Duodenal mucosa (tissue), 2 donors: ENCODE measurements around the gene ZEB2.

ENCODE experiments used
- H3K27ac ChIP-seq: one replicate; pipeline ENCODE4 v1.7.0; 2013; ENCODE audit warnings: low read depth, low read length
- H3K27me3 ChIP-seq, 2 donors: one replicate each; pipeline ENCODE4 v1.7.0; 2013; ENCODE audit warnings: low read length in 2 of 2, control low read depth in 1 of 2; ENCODE audit not compliant: insufficient read depth in 2 of 2, control insufficient read depth in 1 of 2
- H3K36me3 ChIP-seq, 2 donors: one replicate each; pipeline ENCODE4 v1.7.0; 2013; ENCODE audit warnings: low read length in 2 of 2, control low read depth in 1 of 2; ENCODE audit not compliant: insufficient read depth in 2 of 2, control insufficient read depth in 1 of 2
- H3K4me1 ChIP-seq, 2 donors: one replicate each; pipeline ENCODE4 v1.7.0; 2013; ENCODE audit warnings: low read length in 2 of 2, control low read depth in 1 of 2; ENCODE audit not compliant: insufficient read depth in 2 of 2, control insufficient read depth in 1 of 2
- H3K4me3 ChIP-seq, 2 donors: one replicate each; pipeline ENCODE4 v1.7.0; 2013; ENCODE audit warnings: low read length in 2 of 2, low read depth in 1 of 2
- H3K9ac ChIP-seq, 2 donors: one replicate each; pipeline ENCODE4 v1.7.0; 2013; ENCODE audit warnings: low read length in 2 of 2, low read depth in 1 of 2
- H3K9me3 ChIP-seq, 2 donors: one replicate each; pipeline ENCODE4 v1.7.0; 2013; ENCODE audit warnings: low read length in 2 of 2, control low read depth in 1 of 2; ENCODE audit not compliant: control insufficient read depth in 1 of 2

ZEB2 gene

DNA sequence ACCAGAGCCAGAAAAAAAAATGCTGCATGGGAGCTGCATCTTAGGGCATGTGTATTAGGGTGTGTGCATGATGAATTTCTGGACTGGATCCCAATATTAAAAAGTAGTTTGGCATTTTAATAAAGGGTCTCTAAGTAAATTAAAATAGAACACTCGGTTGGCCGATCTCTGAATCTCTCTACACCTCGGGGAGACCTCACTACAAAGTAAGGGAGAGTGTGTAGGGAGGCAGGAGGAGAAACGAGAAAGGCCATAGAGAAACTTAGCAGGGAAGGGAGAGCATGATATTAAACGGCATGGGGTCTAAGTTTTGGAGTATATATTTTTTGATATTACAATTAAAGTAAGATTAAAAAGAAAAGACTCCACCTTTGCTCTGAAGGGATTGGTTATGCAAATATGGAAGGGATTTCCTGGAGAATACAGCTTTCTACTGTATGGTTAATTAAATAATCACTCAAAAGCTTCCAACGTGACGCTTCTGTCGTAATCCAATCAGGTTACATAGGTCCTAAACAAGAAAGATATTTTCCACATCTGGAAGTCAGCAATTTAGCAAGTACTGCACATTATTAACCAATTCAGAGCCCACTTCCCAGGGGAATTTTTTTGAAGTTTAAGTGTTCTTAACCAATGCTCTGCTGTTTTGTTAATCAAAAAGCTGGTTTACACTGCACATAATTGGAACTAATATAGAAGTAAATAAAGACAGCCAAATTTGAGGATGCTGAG, 1.0 kb upstream of the ZEB2 start:
- Histone ChIP-seq H3K9ac (no peak overlapping the region), H3K27me3 (peaks cover 30 to 51% of the 10 kb centered on the region in 2 donors)

DNA sequence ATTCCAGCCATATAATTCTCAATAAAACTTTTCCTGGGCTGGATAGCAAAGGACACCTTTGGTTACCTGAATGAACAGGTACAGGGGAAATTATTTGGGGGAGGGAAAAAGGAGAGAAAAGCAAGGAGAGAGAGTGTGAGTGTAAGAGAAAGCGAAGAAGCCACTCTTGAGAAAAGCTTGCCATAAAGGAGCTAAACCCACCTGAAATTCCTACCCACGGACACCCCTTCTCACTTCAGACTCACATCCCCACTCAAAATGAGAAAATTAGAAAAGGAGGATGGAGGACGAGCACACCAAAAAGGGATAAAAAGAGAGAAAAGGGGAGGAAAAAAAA, 354 bp downstream of the ZEB2 start:
- H3K9ac ChIP-seq = peak overlapping the region; percentile 55 to 73
- H3K4me1 ChIP-seq = peaks cover 0 to 2% of the 10 kb centered on the region in 2 donors
- H3K27me3 ChIP-seq = peaks cover 42 to 52% of the 10 kb centered on the region in 2 donors
- H3K27ac ChIP-seq = peak overlapping the region; percentile 91
- H3K9me3 ChIP-seq = no peaks in the 10 kb centered on the region
- no peaks in the 10 kb centered on the region for H3K36me3 ChIP-seq
- H3K4me3 ChIP-seq = peak overlapping the region; percentile 67 to 71

More for the DNA sequence above, 1.0 kb upstream of the ZEB2 start:
- H3K4me1 ChIP-seq = peaks cover 0 to 2% of the 10 kb centered on the region in 2 donors
- peak overlapping the region; percentile 38 for H3K27ac ChIP-seq
- peak overlapping the region in 1 of 2 donors; percentile 30 for H3K4me3 ChIP-seq
- no peaks in the 10 kb centered on the region for H3K9me3 ChIP-seq
- H3K36me3 ChIP-seq = no peaks in the 10 kb centered on the region

DNA sequence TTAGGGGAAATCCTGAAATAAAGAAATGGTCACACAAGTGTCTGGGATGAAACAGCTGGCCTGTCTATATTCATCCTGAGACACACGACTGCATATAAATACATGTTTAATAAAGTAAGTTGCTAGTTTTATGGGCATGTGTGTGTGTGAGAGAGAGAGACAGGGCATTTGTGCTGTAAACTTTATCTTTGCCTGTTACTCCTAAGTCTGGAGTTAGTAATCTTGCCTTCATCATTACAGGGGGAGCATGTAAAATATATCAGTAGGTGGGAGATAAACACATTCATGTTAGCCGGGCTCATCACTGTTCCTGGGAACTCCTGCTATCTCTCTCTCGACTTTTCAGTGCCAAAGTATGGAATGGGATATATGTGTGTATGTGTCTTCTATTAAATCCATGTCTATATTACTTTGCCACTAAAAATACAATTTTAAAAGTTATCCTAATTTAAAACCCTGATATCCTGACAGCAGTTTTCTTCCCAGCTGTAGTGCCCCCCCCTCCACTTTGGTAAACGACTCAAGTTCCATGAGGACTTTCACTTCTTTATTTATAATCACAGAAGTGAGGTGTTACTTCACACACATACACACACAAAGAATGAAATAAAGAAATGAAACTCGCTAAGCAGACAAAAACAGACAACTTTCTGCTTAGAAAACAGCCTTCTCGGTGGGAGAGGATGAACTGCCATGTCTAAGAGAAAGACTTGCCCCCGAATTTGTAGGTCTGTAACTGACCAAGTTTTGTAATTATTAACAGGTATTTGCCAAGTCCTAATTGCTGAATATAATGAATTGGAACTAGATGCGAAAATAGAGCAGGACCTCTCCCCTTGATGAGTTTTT, 947 bp downstream of the ZEB2 start:
- Histone ChIP-seq H3K36me3 (no peaks in the 10 kb centered on the region), H3K9me3 (no peaks in the 10 kb centered on the region), H3K4me1 (peaks cover 0 to 2% of the 10 kb centered on the region in 2 donors), H3K4me3 (peak overlapping the region; percentile 67 to 80), H3K27ac (peak overlapping the region; percentile 91), H3K9ac (peak overlapping the region; percentile 55 to 73), H3K27me3 (peaks cover 47 to 56% of the 10 kb centered on the region in 2 donors)

DNA sequence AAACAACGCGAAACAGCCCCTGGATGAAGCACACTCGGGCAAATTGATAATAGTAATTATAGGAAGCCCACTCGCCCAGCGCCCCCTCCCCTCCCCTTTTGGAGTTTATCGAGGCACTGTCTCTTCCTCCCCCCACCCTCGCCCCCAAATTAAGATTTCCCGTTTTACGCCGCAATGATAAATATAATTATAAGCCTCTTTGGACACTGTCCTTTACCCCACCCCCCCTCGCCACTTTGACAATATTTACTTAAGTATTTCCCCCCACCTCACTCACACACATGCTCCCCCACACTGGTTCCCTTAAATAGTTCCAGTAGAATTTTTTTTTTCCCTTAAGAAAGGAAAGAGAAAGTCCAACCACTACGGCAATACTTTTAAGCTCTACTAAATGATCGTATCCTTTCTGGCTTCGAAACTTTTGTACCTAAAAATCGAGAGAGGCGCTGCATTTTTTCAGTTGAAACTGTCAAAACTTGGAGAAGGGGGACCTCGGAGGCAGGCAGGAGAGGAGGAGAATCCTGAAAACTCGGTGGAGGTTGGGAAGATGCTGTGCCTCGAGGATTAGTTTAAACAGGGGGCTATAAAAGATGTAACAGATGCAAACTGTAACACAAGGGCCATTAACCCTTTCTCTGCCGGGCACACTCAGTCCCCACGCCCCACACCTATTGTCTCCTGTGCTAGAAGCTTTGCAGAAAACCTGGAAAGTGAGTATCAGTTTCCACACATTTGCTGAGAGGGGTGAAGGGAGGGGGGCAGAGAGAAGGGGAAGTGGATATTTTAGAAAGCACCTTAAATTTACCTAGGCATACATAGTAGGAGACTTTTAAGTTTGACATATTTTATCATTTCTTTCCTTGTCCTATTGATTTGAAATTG, 1.8 kb downstream of the ZEB2 start:
- H3K36me3 ChIP-seq = no peaks in the 10 kb centered on the region
- peak overlapping the region; percentile 55 to 73 for H3K9ac ChIP-seq
- peaks cover 48 to 54% of the 10 kb centered on the region in 2 donors for H3K27me3 ChIP-seq
- H3K4me3 ChIP-seq = peak overlapping the region; percentile 67 to 80
- no peaks in the 10 kb centered on the region for H3K9me3 ChIP-seq
- H3K4me1 ChIP-seq = peaks cover 0 to under 1% of the 10 kb centered on the region in 2 donors
- peak overlapping the region; percentile 91 for H3K27ac ChIP-seq

DNA sequence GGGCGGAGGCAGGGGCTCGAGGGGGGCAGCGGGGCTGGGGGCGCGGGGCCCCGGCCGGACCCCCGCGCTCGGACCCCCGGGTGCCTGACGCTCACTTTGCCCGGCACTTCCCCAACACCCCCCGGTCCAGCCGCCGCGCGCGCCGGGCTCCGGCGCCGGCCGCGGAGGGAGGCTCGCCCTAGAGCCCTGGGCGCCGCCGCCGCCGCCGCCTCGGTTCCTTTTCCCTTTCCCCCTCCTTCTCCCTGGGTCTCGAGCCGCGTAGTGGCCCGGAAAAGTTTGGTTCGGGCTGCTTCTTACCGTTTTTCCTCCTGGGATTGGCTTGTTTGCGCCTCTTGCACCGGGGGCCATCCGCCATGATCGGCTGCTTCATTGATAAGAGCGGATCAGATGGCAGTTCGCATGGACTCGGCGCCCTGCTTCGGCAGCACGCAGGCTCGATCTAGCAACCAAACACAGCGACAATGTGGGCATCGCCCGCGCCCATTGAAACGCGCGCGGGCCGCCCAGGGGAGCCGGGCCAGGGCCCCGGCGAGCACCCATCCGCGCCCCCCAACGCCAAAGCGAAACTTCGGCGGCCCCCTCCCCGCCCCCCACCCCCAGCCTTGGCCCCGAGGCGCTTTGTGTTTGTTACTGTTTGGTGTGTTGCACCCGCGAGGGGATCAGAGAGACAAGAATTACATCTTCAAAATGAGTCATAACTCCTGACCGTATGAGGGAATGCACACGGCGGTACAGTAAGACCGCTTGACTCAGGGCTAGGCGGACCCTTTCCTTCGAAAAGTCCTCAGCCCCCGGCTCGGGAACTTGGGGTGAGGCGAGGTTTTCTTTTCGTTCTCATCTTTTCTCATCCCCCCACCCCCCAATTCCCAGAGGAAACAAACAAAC, 2.7 kb downstream of the ZEB2 start:
- H3K36me3 ChIP-seq = no peaks in the 10 kb centered on the region
- peaks cover 45 to 56% of the 10 kb centered on the region in 2 donors for H3K27me3 ChIP-seq
- H3K9me3 ChIP-seq = no peaks in the 10 kb centered on the region
- H3K27ac ChIP-seq = peak overlapping the region; percentile 91
- H3K4me3 ChIP-seq = peak overlapping the region; percentile 67 to 80
- peak overlapping the region; percentile 47 to 73 for H3K9ac ChIP-seq
- no peaks in the 10 kb centered on the region for H3K4me1 ChIP-seq

DNA sequence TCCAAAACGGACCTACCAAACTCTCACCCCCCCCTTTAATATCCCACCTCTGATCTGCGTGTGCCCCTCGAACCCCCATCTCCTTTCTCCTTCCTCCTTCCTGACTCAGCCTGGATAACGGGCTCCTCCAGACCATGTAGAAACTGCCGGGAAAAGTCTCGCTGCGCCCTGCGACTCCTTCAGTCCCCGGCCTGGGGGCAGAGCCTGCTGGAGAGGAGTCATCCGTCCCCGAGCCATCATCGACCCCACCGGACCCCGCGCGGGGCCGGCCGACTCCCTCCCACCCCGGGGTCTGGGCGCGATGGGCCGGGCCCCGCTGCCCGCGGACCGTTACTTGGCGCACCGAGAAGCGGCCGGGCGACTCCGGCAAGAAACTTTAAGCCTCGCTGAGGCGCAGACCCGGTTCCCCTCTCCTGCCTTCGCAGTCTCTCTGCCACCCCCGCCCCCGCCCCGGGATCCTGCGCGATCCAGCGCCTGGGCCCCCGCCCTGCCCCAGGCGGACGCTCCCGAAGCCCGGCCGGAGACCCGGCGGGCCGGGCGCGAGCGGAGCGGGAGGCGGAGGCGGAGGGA, 3.4 kb downstream of the ZEB2 start:
- Histone ChIP-seq H3K9me3 (no peaks in the 10 kb centered on the region), H3K4me3 (peak overlapping the region; percentile 62 to 63), H3K9ac (peak overlapping the region; percentile 60 to 61), H3K36me3 (no peaks in the 10 kb centered on the region), H3K27me3 (peaks cover 49 to 62% of the 10 kb centered on the region in 2 donors), H3K4me1 (no peaks in the 10 kb centered on the region), H3K27ac (peak overlapping the region; percentile 91)

DNA sequence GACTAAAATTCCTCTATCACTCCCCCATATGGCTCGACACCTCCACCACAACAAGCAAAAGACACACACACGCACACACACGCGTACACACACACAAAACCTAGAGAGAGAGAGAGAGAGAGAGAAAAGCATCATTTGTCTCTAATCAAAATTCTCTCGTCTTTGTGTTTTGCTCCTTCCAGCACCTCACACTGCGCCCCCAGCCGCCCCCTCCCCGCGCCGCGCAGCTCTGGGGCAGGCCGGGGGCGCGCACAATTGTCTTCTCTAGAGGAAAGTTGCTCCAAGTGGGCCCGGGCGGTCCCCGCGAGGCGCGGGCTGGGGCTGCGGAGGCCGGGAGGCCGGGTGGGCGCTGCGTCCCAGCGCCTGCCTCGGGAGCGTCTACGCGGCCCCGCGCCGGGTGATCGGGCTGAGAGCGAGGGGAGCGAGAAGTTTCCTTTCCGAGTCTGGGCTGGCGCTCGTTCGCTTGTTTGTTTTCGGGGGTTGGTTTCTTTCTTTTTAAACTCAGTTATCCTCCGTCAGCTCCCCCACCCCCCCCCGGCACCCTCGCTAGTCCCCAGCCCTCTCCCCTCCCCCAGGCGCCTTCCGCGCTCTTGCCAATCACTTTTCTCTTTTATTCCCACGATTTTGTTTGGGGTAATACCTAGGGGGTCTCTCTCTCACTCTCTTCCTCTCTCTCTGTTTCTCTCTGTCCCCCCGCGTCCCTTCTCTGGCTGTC, 4.1 kb downstream of the ZEB2 start:
- H3K36me3 ChIP-seq = no peaks in the 10 kb centered on the region
- no peaks in the 10 kb centered on the region for H3K4me1 ChIP-seq
- peak overlapping the region; percentile 60 to 66 for H3K9ac ChIP-seq
- H3K9me3 ChIP-seq = no peaks in the 10 kb centered on the region
- H3K27me3 ChIP-seq = peaks cover 54 to 56% of the 10 kb centered on the region in 2 donors
- peak overlapping the region; percentile 62 to 63 for H3K4me3 ChIP-seq
- peak overlapping the region; percentile 91 for H3K27ac ChIP-seq

DNA sequence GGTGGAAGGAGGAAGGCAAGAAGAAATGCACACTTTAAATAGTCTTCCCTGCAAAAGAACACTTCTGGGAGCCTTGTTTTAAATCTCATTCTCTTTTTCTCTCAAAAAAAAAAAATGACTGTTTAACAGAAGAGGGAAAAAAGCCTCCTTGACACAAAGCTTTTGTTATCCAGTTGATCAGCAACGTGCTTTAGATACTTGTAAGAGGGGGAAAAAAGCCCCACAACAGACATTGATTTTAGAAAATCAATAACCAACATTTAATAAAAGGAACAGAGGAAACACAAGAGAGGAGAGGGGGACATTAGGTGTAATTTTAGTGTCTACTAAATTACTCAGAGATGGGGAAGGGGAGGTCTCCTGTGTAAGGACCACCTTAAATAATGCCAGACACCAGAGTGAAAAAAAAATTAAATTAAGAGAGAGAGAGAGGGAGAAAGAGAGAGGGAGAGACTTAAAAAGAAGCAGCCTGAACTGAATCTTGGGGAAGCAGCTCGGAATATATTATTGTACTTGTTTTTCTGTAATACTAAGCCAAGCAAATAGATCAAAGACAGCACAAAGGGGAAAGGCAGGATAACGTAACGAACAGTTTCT, 4.7 kb downstream of the ZEB2 start:
- Histone ChIP-seq H3K36me3 (no peaks in the 10 kb centered on the region), H3K27ac (peak overlapping the region; percentile 91), H3K4me1 (no peaks in the 10 kb centered on the region), H3K27me3 (peaks cover 55 to 61% of the 10 kb centered on the region in 2 donors), H3K4me3 (peak overlapping the region; percentile 62 to 63), H3K9ac (peak overlapping the region; percentile 16 to 66), H3K9me3 (no peaks in the 10 kb centered on the region)
